Prostate gland (tissue), 2 donors: ENCODE measurements around the gene IL20RB.

Experiments
- POLR2A ChIP-seq: fragments of 450-650 bp; IDR thresholded peaks from one replicate; pipeline ENCODE4 v1.6.1; 2016; ENCODE audit warnings: antibody characterized with exemption, mild to moderate bottlenecking
- TF ChIP-seq, protein P1 (sequence below), 4 experiments: fragments of 200-600 bp in 2 of 4; fragments of 450-650 bp in 2 of 4; sonication (generic) in 2 of 4; IDR thresholded peaks; 1 replicate in 3 of 4; 2 replicates in 1 of 4; pipeline ENCODE4 v1.5.1; 2016 to 2019; ENCODE audit warnings: antibody characterized with exemption in 4 of 4, mild to moderate bottlenecking in 2 of 4, moderate library complexity in 2 of 4

DNA sequence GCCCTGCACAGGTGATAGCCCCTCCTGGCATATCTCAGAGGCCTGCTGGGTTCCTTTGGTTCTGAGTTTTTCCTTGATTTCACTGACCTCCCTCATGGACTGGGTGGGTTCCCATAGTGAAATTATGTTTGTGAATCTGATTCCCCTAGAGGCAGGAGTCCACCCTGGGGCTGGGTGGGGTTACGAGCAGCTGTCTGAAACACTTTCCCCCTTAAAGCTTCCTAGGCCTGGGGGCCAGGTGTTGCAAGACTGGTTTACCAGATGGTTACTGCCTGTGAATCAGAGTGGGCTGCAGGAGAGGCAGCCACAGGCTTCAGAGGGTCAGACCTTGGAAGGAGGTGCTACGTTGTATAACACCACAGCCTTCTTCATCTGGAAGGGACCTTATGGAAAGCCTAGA lies 34.3 kb downstream of the IL20RB start:
- TF ChIP-seq, protein P1, sequence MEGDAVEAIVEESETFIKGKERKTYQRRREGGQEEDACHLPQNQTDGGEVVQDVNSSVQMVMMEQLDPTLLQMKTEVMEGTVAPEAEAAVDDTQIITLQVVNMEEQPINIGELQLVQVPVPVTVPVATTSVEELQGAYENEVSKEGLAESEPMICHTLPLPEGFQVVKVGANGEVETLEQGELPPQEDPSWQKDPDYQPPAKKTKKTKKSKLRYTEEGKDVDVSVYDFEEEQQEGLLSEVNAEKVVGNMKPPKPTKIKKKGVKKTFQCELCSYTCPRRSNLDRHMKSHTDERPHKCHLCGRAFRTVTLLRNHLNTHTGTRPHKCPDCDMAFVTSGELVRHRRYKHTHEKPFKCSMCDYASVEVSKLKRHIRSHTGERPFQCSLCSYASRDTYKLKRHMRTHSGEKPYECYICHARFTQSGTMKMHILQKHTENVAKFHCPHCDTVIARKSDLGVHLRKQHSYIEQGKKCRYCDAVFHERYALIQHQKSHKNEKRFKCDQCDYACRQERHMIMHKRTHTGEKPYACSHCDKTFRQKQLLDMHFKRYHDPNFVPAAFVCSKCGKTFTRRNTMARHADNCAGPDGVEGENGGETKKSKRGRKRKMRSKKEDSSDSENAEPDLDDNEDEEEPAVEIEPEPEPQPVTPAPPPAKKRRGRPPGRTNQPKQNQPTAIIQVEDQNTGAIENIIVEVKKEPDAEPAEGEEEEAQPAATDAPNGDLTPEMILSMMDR (IDR thresholded peaks at IDR 0.05) = no peak
- TF ChIP-seq POLR2A = no peak
